GM18519 (cell line): ENCODE data around the gene ITGB6.
A peak's percentile ranks its signal among the peaks of the same experiment; 100 is the strongest.

Experiments used
- ATAC-seq: cut with Tn5 transposase; IDR thresholded peaks from one replicate; pipeline ENCODE4 v1.9.1; 2021; ENCODE audit warnings: mild to moderate bottlenecking, moderate library complexity; ENCODE audit not compliant: unreplicated experiment, low FRiP score

ITGB6 gene

GRCh38 chr2:160222546-160223283 is 22.6 kb upstream of the ITGB6 start:
- no peak for ATAC-seq

GRCh38 chr2:160221391-160222276 is 21.6 kb upstream of the ITGB6 start:
- no peak for ATAC-seq

DNA sequence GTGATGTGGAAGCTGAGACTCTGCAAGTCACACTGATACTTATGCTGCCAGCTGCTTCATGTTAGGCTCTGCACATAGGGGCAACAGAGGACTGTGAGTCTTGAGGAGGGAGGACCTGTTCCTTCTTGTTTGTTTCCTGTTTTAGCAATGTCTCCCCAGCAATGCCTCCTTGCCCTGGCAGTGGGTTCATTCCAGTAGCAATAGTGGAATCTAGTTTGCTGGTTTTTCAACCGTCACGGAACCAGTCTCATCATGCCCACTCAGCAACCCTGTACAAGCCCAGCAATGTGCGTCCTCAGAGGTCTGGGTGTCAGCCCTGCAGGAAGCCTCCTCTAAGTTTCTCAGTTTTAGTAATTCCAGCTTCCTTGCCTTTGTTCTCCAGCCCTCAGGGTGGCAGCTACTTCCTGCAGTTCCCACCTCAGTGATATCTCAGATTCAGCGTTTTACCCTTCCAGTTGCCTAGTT is 20.5 kb upstream of the ITGB6 start:
- ATAC-seq = no peak

- ATAC-seq = no peak
Observed at GRCh38 chr2:160220026-160220425, 20.0 kb upstream of the ITGB6 start.

GRCh38 chr2:160214461-160215445 is 14.7 kb upstream of the ITGB6 start:
- no peak for ATAC-seq

- no peak for ATAC-seq
Observed at GRCh38 chr2:160213511-160213910, 13.4 kb upstream of the ITGB6 start.

- peak; percentile 85 for ATAC-seq
Observed at GRCh38 chr2:160210599-160211138, 10.6 kb upstream of the ITGB6 start.

- peak; percentile 25 for ATAC-seq
Observed at GRCh38 chr2:160209516-160209856, 9.4 kb upstream of the ITGB6 start.

GRCh38 chr2:160208655-160209515 is 8.8 kb upstream of the ITGB6 start:
- ATAC-seq = no peak

DNA sequence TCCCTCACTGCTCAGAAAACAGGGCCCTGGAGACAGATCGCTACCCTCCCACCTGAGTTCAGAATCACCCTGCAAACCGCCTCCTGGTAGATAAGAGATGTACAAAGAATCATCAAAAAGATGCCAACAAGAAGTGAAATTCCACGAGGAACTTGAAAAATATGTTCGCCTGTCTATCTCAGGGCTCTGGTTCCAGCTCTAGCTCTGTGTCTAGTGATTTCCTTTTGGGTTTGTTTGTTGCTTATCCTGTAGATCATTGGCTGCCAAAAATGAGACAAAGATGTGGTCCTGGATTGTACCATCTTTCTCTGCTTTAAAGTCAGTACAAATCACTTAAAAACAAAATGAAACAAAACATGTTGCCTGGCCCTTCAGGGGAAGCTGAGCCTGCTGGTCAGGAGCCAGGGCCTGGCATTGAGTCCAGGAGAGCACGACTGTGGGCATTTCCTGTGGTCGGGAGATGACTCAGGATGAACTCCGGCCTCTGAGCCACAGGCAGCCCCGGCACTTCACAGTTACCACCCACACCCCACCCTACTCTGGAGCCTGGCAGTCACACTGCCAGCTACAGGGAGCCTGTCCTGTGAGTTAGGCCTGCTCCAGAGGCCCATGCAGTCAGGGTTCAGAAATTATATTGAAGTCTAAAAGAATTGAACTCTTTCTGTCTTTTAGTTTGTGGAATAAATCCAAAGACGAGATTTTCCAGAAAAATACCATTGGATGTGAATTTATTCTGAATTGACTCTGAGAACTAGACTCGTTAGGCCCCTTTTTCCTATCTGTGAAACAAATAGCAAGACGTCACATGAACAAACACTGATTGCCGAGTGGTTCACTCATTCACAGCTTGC is 8.0 kb upstream of the ITGB6 start:
- ATAC-seq = no peak

- ATAC-seq = no peak
Observed at GRCh38 chr2:160207271-160207670, 7.2 kb upstream of the ITGB6 start.

GRCh38 chr2:160206436-160206835 is 6.4 kb upstream of the ITGB6 start:
- ATAC-seq = no peak

- no peak for ATAC-seq
Observed at GRCh38 chr2:160205505-160205904, 5.4 kb upstream of the ITGB6 start.

- no peak for ATAC-seq
Observed at GRCh38 chr2:160203422-160203821, 3.4 kb upstream of the ITGB6 start.

GRCh38 chr2:160203007-160203406 is 2.9 kb upstream of the ITGB6 start:
- no peak for ATAC-seq

DNA sequence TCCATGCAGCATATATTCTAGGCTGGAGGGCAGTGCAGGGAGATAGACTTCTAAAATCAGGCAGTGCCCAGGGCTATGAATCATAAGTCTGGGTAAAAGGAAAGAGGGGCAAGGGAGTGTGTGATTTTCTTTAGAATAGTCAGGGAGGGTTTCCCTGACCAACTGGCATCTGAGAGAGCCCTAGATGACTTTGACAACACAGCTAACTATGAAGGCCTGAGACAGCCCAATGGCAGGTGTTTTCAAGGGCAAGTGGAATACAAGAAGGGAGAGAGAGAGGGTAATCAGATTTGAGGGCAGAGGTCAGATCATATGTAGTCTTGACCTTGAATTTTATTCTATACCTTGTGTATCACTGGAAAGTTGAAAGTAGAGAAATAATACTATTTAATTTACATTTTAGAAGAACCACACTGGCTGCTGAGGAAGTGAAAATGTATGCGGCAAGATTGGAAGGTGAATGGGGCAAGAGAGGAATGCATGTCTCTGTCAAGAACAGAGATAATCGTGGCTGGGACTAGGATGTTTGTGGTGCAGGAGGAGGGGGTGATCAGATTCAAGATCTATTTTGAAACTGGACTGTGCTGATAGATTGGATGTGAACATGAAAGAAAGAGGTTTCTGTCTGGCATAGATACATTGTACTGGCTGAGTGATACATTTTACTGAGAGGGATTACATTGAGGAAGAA is 1.9 kb upstream of the ITGB6 start:
- ATAC-seq = no peak

DNA sequence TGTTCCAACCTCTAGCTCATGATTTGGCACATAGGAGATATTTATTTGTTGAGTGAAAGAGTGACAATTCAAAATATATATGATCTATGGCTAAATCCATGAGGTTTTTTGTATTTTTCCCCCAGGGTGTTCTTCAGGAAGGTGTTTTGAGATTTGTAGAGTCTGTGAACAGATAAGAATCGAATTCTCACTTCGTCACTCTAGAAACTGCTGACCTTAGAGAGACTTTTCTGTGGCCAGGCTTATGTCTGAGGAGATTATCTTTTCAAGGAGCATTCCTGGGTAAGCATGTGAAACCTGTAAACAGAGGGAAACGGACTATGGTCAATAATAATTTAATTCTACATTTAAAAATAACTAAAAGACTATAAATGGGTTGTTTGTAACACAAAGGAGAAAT is 849 bp upstream of the ITGB6 start:
- ATAC-seq = no peak

DNA sequence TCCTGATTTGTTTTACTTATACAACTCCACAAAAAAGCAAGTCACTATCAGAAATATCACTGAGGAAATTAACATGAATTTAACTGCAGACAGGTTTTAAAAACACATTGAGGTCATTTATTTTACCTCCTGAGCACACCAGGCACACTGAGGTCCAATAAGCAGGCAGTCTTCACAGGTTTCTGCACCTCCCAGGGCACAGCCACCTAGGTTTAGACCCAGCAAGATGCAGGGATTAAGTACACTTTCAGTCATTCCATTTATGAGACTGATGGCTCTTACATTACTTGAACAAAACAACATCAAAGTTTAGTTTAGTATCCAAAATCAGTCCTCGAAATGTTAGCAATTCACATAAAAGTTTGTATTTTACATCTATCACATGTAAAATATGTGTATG is 1.0 kb downstream of the ITGB6 start:
- no peak for ATAC-seq
